ENCODE results near the gene ETNPPL.

- no peak for TF ChIP-seq CTCF (IDR thresholded peaks at IDR 0.05)
- TF ChIP-seq POLR2A (IDR thresholded peaks at IDR 0.05), result no peak
Measured at GRCh38 chr4:108742451-108743420, 20.1 kb downstream of the ETNPPL start.
